Measurements from ENCODE around the gene EXOC2.

Gene EXOC2

GRCh38 chr6:657743-658142, 35.2 kb downstream of the EXOC2 start:
- ATAC-seq: no peak
- TF ChIP-seq ZNF565 (CRISPR knock-in tag; conservative IDR thresholded peaks at IDR 0.05; ENCODE audit: low read depth) (no peak), SNAI2 (CRISPR knock-in tag; IDR thresholded peaks at IDR 0.05) (no peak), GLIS3 (CRISPR knock-in tag; IDR thresholded peaks at IDR 0.05) (no peak), PATZ1 (CRISPR knock-in tag; IDR thresholded peaks at IDR 0.05; ENCODE audit: borderline replicate concordance) (no peak)

GRCh38 chr6:656460-657252, 36.3 kb downstream of the EXOC2 start, which contains the start of gene HUS1B:
HUS1B (minus strand) TSS chr6:657100; CDS start chr6:656944, 156 bp downstream.
- TF ChIP-seq ARNTL (CRISPR knock-in tag; IDR thresholded peaks at IDR 0.05; ENCODE audit: borderline replicate concordance, low read depth): no peak
- TF ChIP-seq TSHZ2 (CRISPR knock-in tag; IDR thresholded peaks at IDR 0.05): no peak
- no peak for TF ChIP-seq CSRNP3 (CRISPR knock-in tag; IDR thresholded peaks at IDR 0.05)
- TF ChIP-seq ZNF70 (CRISPR knock-in tag; IDR thresholded peaks at IDR 0.05): no peak
- no peak for TF ChIP-seq PPARA (CRISPR knock-in tag; IDR thresholded peaks at IDR 0.05; ENCODE audit: borderline replicate concordance)
- TF ChIP-seq BACH2 (CRISPR knock-in tag; IDR thresholded peaks at IDR 0.05; ENCODE audit: borderline replicate concordance): no peak
- no peak for TF ChIP-seq POU6F1 (CRISPR knock-in tag; IDR thresholded peaks at IDR 0.05; ENCODE audit: borderline replicate concordance, low read depth)
- no peak for TF ChIP-seq CREB5 (CRISPR knock-in tag; IDR thresholded peaks at IDR 0.05; ENCODE audit: low read depth)
- TF ChIP-seq PATZ1 (CRISPR knock-in tag; IDR thresholded peaks at IDR 0.05; ENCODE audit: borderline replicate concordance): no peak
- no peak for TF ChIP-seq OSR1 (CRISPR knock-in tag; IDR thresholded peaks at IDR 0.05)
- no peak for TF ChIP-seq ZNF565 (CRISPR knock-in tag; conservative IDR thresholded peaks at IDR 0.05; ENCODE audit: low read depth)
- TF ChIP-seq TCF4 (CRISPR knock-in tag; IDR thresholded peaks at IDR 0.05; ENCODE audit: borderline replicate concordance): no peak
- ATAC-seq: no peak

- ATAC-seq: no peak
- TF ChIP-seq ARNTL (CRISPR knock-in tag; IDR thresholded peaks at IDR 0.05; ENCODE audit: borderline replicate concordance, low read depth) (no peak), ZFP30 (CRISPR knock-in tag; IDR thresholded peaks at IDR 0.05) (no peak), ISL1 (CRISPR knock-in tag; IDR thresholded peaks at IDR 0.05) (no peak), GLIS3 (CRISPR knock-in tag; IDR thresholded peaks at IDR 0.05) (no peak), ZC3H10 (CRISPR knock-in tag; IDR thresholded peaks at IDR 0.05) (no peak), OSR1 (CRISPR knock-in tag; IDR thresholded peaks at IDR 0.05) (no peak), SNAI2 (CRISPR knock-in tag; IDR thresholded peaks at IDR 0.05) (no peak), PPARA (CRISPR knock-in tag; IDR thresholded peaks at IDR 0.05; ENCODE audit: borderline replicate concordance) (no peak), RARB (CRISPR knock-in tag; IDR thresholded peaks at IDR 0.05) (no peak), POU6F1 (CRISPR knock-in tag; IDR thresholded peaks at IDR 0.05; ENCODE audit: borderline replicate concordance, low read depth) (no peak), CREB5 (CRISPR knock-in tag; IDR thresholded peaks at IDR 0.05; ENCODE audit: low read depth) (no peak), TOX (CRISPR knock-in tag; IDR thresholded peaks at IDR 0.05; ENCODE audit: borderline replicate concordance) (no peak), BACH2 (CRISPR knock-in tag; IDR thresholded peaks at IDR 0.05; ENCODE audit: borderline replicate concordance) (no peak), CSDC2 (CRISPR knock-in tag; IDR thresholded peaks at IDR 0.05) (no peak)
Measured at GRCh38 chr6:654136-654535, 38.8 kb downstream of the EXOC2 start.

All from SK-N-SH treated with all-trans-retinoic acid at 6 μM for 48 hours (cell line).